Endothelial cell of umbilical vein (primary cell): ENCODE results near the gene EEFSEC. TPM values are rescaled to one million over a fixed set of nuclear protein-coding genes. Genes with fewer than 3 reads are reported as not detected.

ENCODE experiments used
- BruUV-seq: library from RNA; stranded (reverse); fragments of 400-500 nt; replicated peaks from 2 replicates; lab custom pipeline; 2021; lab: Mats Ljungman, UMichigan
- CTCF ChIA-PET: fragments of 300-600, 350-600 bp; sonication (Branson Sonifier 250); formaldehyde crosslinking; loops from one replicate; lab custom pipeline; 2021; ENCODE audit warnings: antibody characterized with exemption, inconsistent platforms; lab: Charles Lee
- POLR2A ChIA-PET: fragments of 300-600, 350-600 bp; sonication (Branson Sonifier 250); formaldehyde crosslinking; loops from one replicate; lab custom pipeline; 2021; ENCODE audit warnings: antibody characterized with exemption, inconsistent platforms; lab: Charles Lee
- DNase-seq: peaks from one replicate; pipeline ENCODE4 v3.0.0-alpha.2; 2011; ENCODE audit warnings: low read depth, low spot score
- FAIRE-seq: peaks from 2 replicates; lab custom pipeline; 2011; peaks lifted over from hg19 to GRCh38; lab: Jason Lieb, UNC
- H2AFZ ChIP-seq: 2 replicates; pipeline ENCODE4 v1.6.0; 2012; ENCODE audit warnings: low read depth, low read length, control low read depth, inconsistent platforms
- H3K27ac ChIP-seq: 2 replicates; pipeline ENCODE4 v1.5.1; 2011; ENCODE audit warnings: low read depth, mild to moderate bottlenecking, control low read depth, low read length, moderate library complexity; ENCODE audit not compliant: insufficient read depth
- H3K27me3 ChIP-seq, 2 experiments: 2 replicates each; pipeline versions ENCODE4 v1.6.0 to v1.6.1; 2011; ENCODE audit warnings: low read length in 2 of 2, mixed read lengths in 1 of 2; ENCODE audit not compliant: control insufficient read depth in 2 of 2, insufficient read depth in 2 of 2
- H3K36me3 ChIP-seq, 2 experiments: 2 replicates in 1 of 2; 3 replicates in 1 of 2; pipeline ENCODE4 v1.5.1; 2011; ENCODE audit warnings: low read length in 2 of 2, mild to moderate bottlenecking in 1 of 2, moderate library complexity in 1 of 2; ENCODE audit not compliant: control insufficient read depth in 2 of 2, insufficient read depth in 2 of 2; ENCODE audit errors: extremely low read depth in 1 of 2
- H3K4me1 ChIP-seq: 3 replicates; pipeline ENCODE4 v1.5.1; 2011; ENCODE audit warnings: mild to moderate bottlenecking, low read length; ENCODE audit not compliant: control insufficient read depth, insufficient read depth; ENCODE audit errors: extremely low read depth
- H3K4me2 ChIP-seq: 2 replicates; pipeline ENCODE4 v1.6.1; 2011; ENCODE audit warnings: low read length, control low read depth, mixed read lengths; ENCODE audit not compliant: insufficient read depth
- H3K4me3 ChIP-seq, 3 experiments: fragments of 200-600 bp in 1 of 3; sonication (generic), shearing (Covaris generic) in 1 of 3; replicated peaks in 1 of 3; 2 replicates each; pipeline ENCODE4 v1.5.1; 2011 to 2016; ENCODE audit warnings: control low read depth in 3 of 3, low read length in 3 of 3, mild to moderate bottlenecking in 2 of 3, inconsistent platforms in 1 of 3, low read depth in 1 of 3, moderate library complexity in 1 of 3; ENCODE audit not compliant: insufficient read depth in 1 of 3
- H3K79me2 ChIP-seq: 2 replicates; pipeline ENCODE4 v1.6.0; 2012; ENCODE audit warnings: low read length, inconsistent platforms; ENCODE audit not compliant: control insufficient read depth, insufficient read depth
- H3K9ac ChIP-seq: replicated peaks from 2 replicates; pipeline ENCODE3; 2011; ENCODE audit warnings: low read length, control low read depth; ENCODE audit not compliant: insufficient read depth; ENCODE audit errors: extremely low read depth
- H3K9me1 ChIP-seq: replicated peaks from 3 replicates; pipeline ENCODE4 v1.6.0; 2011; ENCODE audit warnings: mild to moderate bottlenecking, low read length; ENCODE audit not compliant: control insufficient read depth, insufficient read depth; ENCODE audit errors: extremely low read depth
- H3K9me3 ChIP-seq: replicated peaks from 2 replicates; pipeline ENCODE4 v1.5.1; 2012; ENCODE audit warnings: low read length, inconsistent platforms; ENCODE audit not compliant: control insufficient read depth, insufficient read depth
- H4K20me1 ChIP-seq: replicated peaks from 2 replicates; pipeline ENCODE3; 2011; ENCODE audit warnings: mild to moderate bottlenecking, low read length; ENCODE audit not compliant: control insufficient read depth, insufficient read depth; ENCODE audit errors: extremely low read depth
- CTCF ChIP-seq, 2 donors: IDR thresholded peaks; 1 replicate in 1 of 2; 2 replicates in 1 of 2; pipeline ENCODE4 v1.5.1; 2011; ENCODE audit warnings: low read length in 2 of 2, mild to moderate bottlenecking in 2 of 2, moderate library complexity in 2 of 2, control low read depth in 1 of 2, inconsistent platforms in 1 of 2, low read depth in 1 of 2; ENCODE audit not compliant: insufficient read depth in 1 of 2; ENCODE audit errors: extremely low read depth in 1 of 2
- EZH2 ChIP-seq: IDR thresholded peaks from 2 replicates; pipeline ENCODE4 v1.6.1; 2012; ENCODE audit warnings: borderline replicate concordance, low read depth, mild to moderate bottlenecking, moderate library complexity, low read length, inconsistent platforms; ENCODE audit not compliant: severe bottlenecking
- FOS ChIP-seq: IDR thresholded peaks from 2 replicates; pipeline ENCODE4 v1.6.1; 2011; ENCODE audit warnings: mild to moderate bottlenecking, low read length, moderate library complexity, borderline replicate concordance; ENCODE audit not compliant: insufficient read depth
- GATA2 ChIP-seq: IDR thresholded peaks from 2 replicates; pipeline ENCODE4 v1.7.0; 2011; ENCODE audit warnings: low read depth, mild to moderate bottlenecking, moderate library complexity, mixed read lengths, low read length; ENCODE audit not compliant: insufficient read length, insufficient read depth
- JUN ChIP-seq: IDR thresholded peaks from 2 replicates; pipeline ENCODE4 v1.6.1; 2011; ENCODE audit warnings: borderline replicate concordance, low read depth; ENCODE audit not compliant: insufficient read length, insufficient read depth
- MAX ChIP-seq: IDR thresholded peaks from 2 replicates; pipeline ENCODE4 v1.6.1; 2011; ENCODE audit not compliant: insufficient read depth, insufficient read length
- MYC ChIP-seq: IDR thresholded peaks from one replicate; pipeline ENCODE4 v1.6.1; 2011; ENCODE audit warnings: mild to moderate bottlenecking, low read depth, low read length
- POLR2A ChIP-seq: IDR thresholded peaks from 2 replicates; pipeline ENCODE4 v1.6.1; 2012; ENCODE audit warnings: low read depth, mild to moderate bottlenecking, control low read depth, low read length
- POLR2AphosphoS5 ChIP-seq: IDR thresholded peaks from 2 replicates; pipeline ENCODE4 v1.6.1; 2012; ENCODE audit warnings: low read depth, mild to moderate bottlenecking, control low read depth, low read length, moderate library complexity; ENCODE audit not compliant: insufficient read depth
- dilution Hi-C: fragments of 300-500 bp; cut with MboI; formaldehyde crosslinking; loops from one replicate; pipeline ENCODE4 v1.15.0; 2019; ENCODE audit warnings: low sequenced_read_pairs; ENCODE audit not compliant: extremely low pct_ligation_motif_present
- intact Hi-C: fragments of 100-400 bp; cut with micrococcal nuclease; formaldehyde crosslinking; loops from one replicate; pipeline ENCODE4 v1.10.0; 2022
- polyA plus RNA-seq, 4 experiments: library from polyadenylated mRNA; depleted of rRNA in 3 of 4; stranded (reverse) in 3 of 4; unstranded in 1 of 4; fragments of >200 nt; gene quantifications; 2 replicates each; pipeline versions ENCODE4 v1.2.1 to v1.2.3, GENCODE V29; 2011 to 2012; ENCODE audit warnings: missing spikeins in 1 of 4
- total RNA-seq: library from RNA; stranded (reverse); gene quantifications from 2 replicates; pipeline ENCODE4 v1.2.3, GENCODE V29; 2021

Gene EEFSEC
- total and polyA plus RNA-seq, 2 donors (not counting 3 experiments of a cell fraction or from before 2014, with no cell fraction given): 13.1 to 14.5 TPM

- Histone ChIP-seq H3K9me3 (no peaks in the 10 kb centered on the region), H3K9me1 (no peaks in the 10 kb centered on the region), H3K9ac (no peak overlapping the region), H3K27ac (no peak overlapping the region), H3K36me3 (no peaks in the 10 kb centered on the region), H2AFZ (no peak overlapping the region), H3K4me3 (no peak overlapping the region), H3K4me2 (no peak overlapping the region), H3K79me2 (no peaks in the 10 kb centered on the region), H3K27me3 (peaks cover 6 to 22% of the 10 kb centered on the region in 2 experiments), H3K4me1 (no peaks in the 10 kb centered on the region), H4K20me1 (no peaks in the 10 kb centered on the region)
- no peak for TF ChIP-seq GATA2
- no peak for TF ChIP-seq MYC
- no peak for TF ChIP-seq EZH2
- ChIA-PET CTCF (interaction anchor here (1.8 kb wide), 1 partner anchor 10 kb away, joined by 6 read pairs; no protein-coding TSS in a partner anchor), POLR2A (no interaction called here)
- intact Hi-C loops: no loop called here
- FAIRE-seq (no peak), DNase-seq (no peak)
- dilution Hi-C loops: no loop called here
- BruUV-seq: no TSS peak
These were observed 9.8 kb upstream of the EEFSEC start for GRCh38 chr3:128143496-128143895.

- dilution Hi-C loops (no loop called here), intact Hi-C loops (no loop called here)
- FAIRE-seq (no peak), DNase-seq (no peak)
- Histone ChIP-seq H3K4me1 (no peaks in the 10 kb centered on the region), H2AFZ (no peak overlapping the region), H3K27me3 (peaks cover 3 to 12% of the 10 kb centered on the region in 2 experiments), H3K9ac (no peak overlapping the region), H3K4me2 (no peak overlapping the region), H3K79me2 (no peaks in the 10 kb centered on the region), H3K36me3 (no peaks in the 10 kb centered on the region), H3K9me1 (no peaks in the 10 kb centered on the region), H3K9me3 (no peaks in the 10 kb centered on the region), H3K27ac (no peak overlapping the region), H3K4me3 (no peak overlapping the region), H4K20me1 (no peaks in the 10 kb centered on the region)
- POLR2A ChIA-PET: no interaction called here
- CTCF ChIA-PET: interaction anchor here (0.9 to 1.8 kb wide), 3 partner anchors 11 to 21 kb away, joined by 4 to 6 read pairs (median 5); partner anchors contain the start of gene RUVBL1
- TF ChIP-seq FOS (no peak), EZH2 (no peak), GATA2 (no peak), MYC (no peak), MAX (no peak), CTCF (IDR thresholded peaks at IDR 0.05; ENCODE audit: extremely low read depth in 1 of 2, insufficient read depth in 1 of 2, low read depth in 1 of 2, low read length in 2 of 2) (no peak), POLR2AphosphoS5 (no peak), POLR2A (no peak), JUN (no peak)
- no TSS peak for BruUV-seq
These were observed 8.6 kb upstream of the EEFSEC start for GRCh38 chr3:128144512-128145187.
